ENCODE results near the gene LUM. TPM values are rescaled to one million over a fixed set of nuclear protein-coding genes. Genes with fewer than 3 reads are reported as not detected.

LUM gene
- total RNA-seq, 1 experiment from 2014 or later = not detected

DNA sequence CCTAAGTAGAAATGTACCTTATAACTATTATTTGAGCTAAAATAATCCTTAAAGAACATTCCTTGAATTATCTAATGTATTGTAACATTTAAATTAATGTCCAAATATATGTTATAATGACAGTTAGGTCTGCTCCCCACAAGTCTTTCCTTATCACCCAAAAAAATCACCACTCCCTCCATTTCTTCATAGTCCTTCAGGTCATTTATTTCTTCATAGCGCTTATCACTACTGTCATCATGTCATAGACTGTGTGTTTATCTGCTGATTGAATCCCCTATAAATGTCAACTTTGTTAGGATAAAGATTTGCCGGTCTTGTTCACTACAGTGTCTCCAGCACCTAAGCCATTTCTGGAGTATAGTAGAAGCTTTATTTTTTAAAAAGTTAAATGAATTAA, 12.0 kb downstream of the LUM start:
- no peaks in the 10 kb centered on the region for H3K27me3 ChIP-seq (replicated peaks; ENCODE audit: insufficient read depth, low read depth, low read length, poor library complexity)
- no peak overlapping the region for H3K27ac ChIP-seq (ENCODE audit: low read depth, low read length, poor library complexity, severe bottlenecking)
- no TSS peak for BruUV-seq (replicated peaks)
- no peak for DNase-seq (ENCODE audit: low spot score)
- intact Hi-C loops (cut with micrococcal nuclease; ENCODE audit: unreplicated experiment) = no loop called here
- POLR2A ChIA-PET (ENCODE audit: low non-redundant PET) = no interaction called here
- CTCF ChIA-PET = no interaction called here
- H3K4me1 ChIP-seq (ENCODE audit: insufficient read depth, low read length, poor library complexity, severe bottlenecking) = no peaks in the 10 kb centered on the region
- H3K36me3 ChIP-seq (ENCODE audit: insufficient read depth, low read length, poor library complexity, severe bottlenecking) = no peaks in the 10 kb centered on the region
- no peaks in the 10 kb centered on the region for H3K9me3 ChIP-seq (ENCODE audit: low read depth, low read length, poor library complexity, severe bottlenecking)
- no peak for TF ChIP-seq EZH2 (IDR thresholded peaks at IDR 0.05; ENCODE audit: borderline replicate concordance, low read depth, low read length, poor library complexity, severe bottlenecking)
- TF ChIP-seq, protein P1, sequence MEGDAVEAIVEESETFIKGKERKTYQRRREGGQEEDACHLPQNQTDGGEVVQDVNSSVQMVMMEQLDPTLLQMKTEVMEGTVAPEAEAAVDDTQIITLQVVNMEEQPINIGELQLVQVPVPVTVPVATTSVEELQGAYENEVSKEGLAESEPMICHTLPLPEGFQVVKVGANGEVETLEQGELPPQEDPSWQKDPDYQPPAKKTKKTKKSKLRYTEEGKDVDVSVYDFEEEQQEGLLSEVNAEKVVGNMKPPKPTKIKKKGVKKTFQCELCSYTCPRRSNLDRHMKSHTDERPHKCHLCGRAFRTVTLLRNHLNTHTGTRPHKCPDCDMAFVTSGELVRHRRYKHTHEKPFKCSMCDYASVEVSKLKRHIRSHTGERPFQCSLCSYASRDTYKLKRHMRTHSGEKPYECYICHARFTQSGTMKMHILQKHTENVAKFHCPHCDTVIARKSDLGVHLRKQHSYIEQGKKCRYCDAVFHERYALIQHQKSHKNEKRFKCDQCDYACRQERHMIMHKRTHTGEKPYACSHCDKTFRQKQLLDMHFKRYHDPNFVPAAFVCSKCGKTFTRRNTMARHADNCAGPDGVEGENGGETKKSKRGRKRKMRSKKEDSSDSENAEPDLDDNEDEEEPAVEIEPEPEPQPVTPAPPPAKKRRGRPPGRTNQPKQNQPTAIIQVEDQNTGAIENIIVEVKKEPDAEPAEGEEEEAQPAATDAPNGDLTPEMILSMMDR (conservative IDR thresholded peaks at IDR 0.05; ENCODE audit: low read depth, low read length) = no peak
- H3K4me3 ChIP-seq (ENCODE audit: low read depth, low read length, poor library complexity, severe bottlenecking) = no peak overlapping the region

DNA sequence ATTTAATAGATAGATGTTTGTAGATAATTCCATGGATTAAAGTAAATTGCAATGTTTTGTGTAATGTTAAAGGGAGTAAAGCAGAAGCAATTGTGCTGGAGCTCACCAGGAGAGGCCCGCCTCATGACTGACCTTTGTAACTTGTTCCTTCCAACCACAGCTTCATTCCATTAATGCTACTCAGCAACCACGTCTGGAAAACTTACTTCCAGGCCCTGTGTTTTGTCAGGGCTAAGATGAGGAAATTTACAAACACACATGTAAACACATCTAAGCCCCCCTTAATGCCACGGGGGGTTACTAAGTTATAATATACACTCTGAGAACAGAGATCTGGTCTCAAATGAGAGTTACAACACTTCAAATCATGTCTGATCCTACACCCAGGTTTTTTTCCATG, 12.4 kb downstream of the LUM start:
- H3K4me1 ChIP-seq (ENCODE audit: insufficient read depth, low read length, poor library complexity, severe bottlenecking) = no peaks in the 10 kb centered on the region
- H3K9me3 ChIP-seq (ENCODE audit: low read depth, low read length, poor library complexity, severe bottlenecking) = no peaks in the 10 kb centered on the region
- H3K36me3 ChIP-seq (ENCODE audit: insufficient read depth, low read length, poor library complexity, severe bottlenecking) = no peaks in the 10 kb centered on the region
- no peak overlapping the region for H3K4me3 ChIP-seq (ENCODE audit: low read depth, low read length, poor library complexity, severe bottlenecking)
- no peaks in the 10 kb centered on the region for H3K27me3 ChIP-seq (replicated peaks; ENCODE audit: insufficient read depth, low read depth, low read length, poor library complexity)
- DNase-seq (ENCODE audit: low spot score) = no peak
- intact Hi-C loops (cut with micrococcal nuclease; ENCODE audit: unreplicated experiment) = no loop called here
- no peak overlapping the region for H3K27ac ChIP-seq (ENCODE audit: low read depth, low read length, poor library complexity, severe bottlenecking)
- POLR2A ChIA-PET (ENCODE audit: low non-redundant PET) = no interaction called here
- BruUV-seq (replicated peaks) = no TSS peak
- no peak for TF ChIP-seq EZH2 (IDR thresholded peaks at IDR 0.05; ENCODE audit: borderline replicate concordance, low read depth, low read length, poor library complexity, severe bottlenecking)
- TF ChIP-seq, protein P1 (conservative IDR thresholded peaks at IDR 0.05; ENCODE audit: low read depth, low read length) = no peak
- CTCF ChIA-PET = no interaction called here

DNA sequence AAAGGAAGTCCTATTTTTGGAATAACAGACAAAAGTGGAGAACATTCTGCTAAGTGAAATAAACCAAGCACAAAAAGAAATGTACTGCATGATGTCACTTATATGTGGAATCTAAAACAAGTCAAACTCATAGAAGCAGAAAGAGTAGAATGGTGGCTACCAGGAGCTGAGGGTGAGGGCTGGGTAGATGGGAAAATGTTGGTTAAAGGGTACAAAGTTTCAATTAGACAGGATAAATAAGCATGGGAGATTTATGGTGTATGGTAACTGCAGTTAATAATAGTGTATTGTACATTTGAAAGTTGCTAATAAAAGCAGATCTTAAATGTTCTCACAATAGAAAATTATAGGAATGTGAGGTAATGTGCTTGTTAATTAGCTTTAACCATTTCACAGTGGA, 12.8 kb downstream of the LUM start:
- BruUV-seq (replicated peaks) = no TSS peak
- no peak for TF ChIP-seq EZH2 (IDR thresholded peaks at IDR 0.05; ENCODE audit: borderline replicate concordance, low read depth, low read length, poor library complexity, severe bottlenecking)
- TF ChIP-seq, protein P1 (conservative IDR thresholded peaks at IDR 0.05; ENCODE audit: low read depth, low read length) = no peak
- no peak for DNase-seq (ENCODE audit: low spot score)
- H3K27me3 ChIP-seq (replicated peaks; ENCODE audit: insufficient read depth, low read depth, low read length, poor library complexity) = no peaks in the 10 kb centered on the region
- H3K27ac ChIP-seq (ENCODE audit: low read depth, low read length, poor library complexity, severe bottlenecking) = no peak overlapping the region
- no peaks in the 10 kb centered on the region for H3K4me1 ChIP-seq (ENCODE audit: insufficient read depth, low read length, poor library complexity, severe bottlenecking)
- intact Hi-C loops (cut with micrococcal nuclease; ENCODE audit: unreplicated experiment) = no loop called here
- ChIA-PET POLR2A (ENCODE audit: low non-redundant PET) (no interaction called here), CTCF (no interaction called here)
- H3K9me3 ChIP-seq (ENCODE audit: low read depth, low read length, poor library complexity, severe bottlenecking) = no peaks in the 10 kb centered on the region
- H3K36me3 ChIP-seq (ENCODE audit: insufficient read depth, low read length, poor library complexity, severe bottlenecking) = no peaks in the 10 kb centered on the region
- H3K4me3 ChIP-seq (ENCODE audit: low read depth, low read length, poor library complexity, severe bottlenecking) = no peak overlapping the region
